HG03558 (cell line): ENCODE data around the gene CLPSL2.

Source experiments
- ATAC-seq: cut with Tn5 transposase; IDR thresholded peaks from one replicate; pipeline ENCODE4 v1.9.1; 2021; ENCODE audit warnings: moderate number of reproducible peaks; ENCODE audit not compliant: unreplicated experiment; ENCODE audit errors: extremely low read depth

CLPSL2 gene

DNA sequence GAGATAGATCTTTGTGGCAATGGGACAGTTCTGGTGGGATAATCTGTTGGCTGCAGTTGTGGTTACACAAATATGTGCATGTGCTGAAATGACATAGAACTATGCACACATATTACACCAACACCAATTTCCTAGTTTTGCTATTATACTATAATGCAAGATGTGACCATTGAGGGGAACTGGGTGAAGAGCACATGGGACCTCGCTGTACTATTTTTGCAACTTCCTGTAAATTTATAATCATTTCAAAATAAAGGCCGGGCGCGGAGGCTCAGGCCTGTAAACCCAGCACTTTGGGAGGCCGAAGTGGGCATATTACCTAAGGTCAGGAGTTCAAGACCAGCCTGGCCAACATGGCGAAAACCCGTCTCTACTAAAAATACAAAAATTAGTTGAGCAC is 30.9 kb upstream of the CLPSL2 start:
- ATAC-seq: no peak

DNA sequence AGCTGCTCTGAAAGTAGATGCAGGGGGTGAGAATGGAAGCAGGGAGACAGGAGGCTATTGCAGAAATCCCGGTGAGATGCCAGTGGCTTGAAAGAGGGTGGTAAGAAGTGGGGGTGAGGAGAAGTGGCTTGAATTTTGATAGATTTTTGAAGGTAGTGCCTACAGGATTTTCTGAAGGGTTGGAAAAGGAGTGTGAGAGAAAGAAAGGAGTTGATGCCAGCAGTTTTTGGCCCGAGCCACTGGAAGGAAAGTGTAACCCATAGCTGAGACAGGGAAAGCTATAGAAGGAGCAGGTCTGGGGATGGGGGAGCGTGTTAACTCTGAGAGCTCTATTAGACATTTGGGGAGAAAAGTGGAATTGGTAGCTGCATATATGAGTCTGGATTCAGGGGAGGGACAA is 29.9 kb upstream of the CLPSL2 start:
- no peak for ATAC-seq

DNA sequence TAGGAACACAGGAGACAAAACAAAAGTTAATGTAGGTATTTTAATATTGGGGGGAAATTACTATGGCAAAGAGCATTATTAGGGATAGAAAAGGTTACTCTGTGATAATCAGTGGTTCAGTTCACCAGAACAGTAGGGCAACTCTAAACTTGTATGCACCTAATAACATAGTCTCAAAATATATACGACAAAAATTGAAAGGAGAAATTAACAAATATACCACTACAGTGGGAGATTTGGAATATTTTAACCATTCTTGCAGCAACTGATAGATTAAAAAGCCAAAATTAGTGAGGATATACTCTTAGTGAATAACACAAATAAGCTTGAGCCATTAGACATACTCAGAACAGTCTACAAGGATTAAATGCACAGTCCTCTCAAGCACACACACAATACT is 28.5 kb upstream of the CLPSL2 start:
- ATAC-seq: no peak

DNA sequence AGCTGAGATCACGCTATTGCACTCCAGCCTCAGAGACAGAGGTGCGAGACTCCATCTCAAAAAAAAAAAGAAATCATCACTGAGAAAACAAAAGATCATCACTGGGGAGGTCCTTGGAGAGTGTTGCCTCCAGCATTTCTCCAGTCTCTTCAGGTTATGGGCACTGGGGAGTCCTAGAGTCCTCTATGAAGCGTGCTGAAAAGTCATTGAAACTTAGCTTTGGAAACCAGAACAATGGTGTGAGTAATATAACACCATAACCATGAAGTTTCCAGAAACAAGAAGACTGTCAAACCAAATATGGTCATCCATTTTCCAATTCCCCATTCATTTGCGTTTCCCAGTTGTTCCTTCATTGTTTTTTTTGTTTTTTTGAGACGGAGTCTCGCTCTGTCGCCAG is 25.8 kb upstream of the CLPSL2 start:
- ATAC-seq: no peak

DNA sequence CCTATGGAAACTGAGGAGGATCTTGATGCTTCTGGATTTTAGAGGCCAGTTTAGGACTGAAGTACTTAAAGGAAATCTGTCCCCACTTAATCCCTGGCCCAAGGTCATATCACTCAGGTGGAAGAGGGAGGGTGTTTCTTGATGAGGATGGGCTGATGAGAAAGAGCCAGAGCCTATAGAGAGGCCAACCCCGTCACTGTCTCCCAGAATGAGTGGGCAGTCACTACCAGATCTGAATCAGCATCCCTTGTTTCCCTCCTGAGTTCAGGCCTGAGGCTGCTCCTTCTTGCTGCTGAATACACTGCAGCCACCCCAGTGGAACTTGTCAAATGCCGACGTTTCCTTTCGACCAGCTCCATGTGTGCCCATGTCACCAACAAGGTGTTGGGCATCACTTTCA is 24.8 kb upstream of the CLPSL2 start:
- no peak for ATAC-seq

DNA sequence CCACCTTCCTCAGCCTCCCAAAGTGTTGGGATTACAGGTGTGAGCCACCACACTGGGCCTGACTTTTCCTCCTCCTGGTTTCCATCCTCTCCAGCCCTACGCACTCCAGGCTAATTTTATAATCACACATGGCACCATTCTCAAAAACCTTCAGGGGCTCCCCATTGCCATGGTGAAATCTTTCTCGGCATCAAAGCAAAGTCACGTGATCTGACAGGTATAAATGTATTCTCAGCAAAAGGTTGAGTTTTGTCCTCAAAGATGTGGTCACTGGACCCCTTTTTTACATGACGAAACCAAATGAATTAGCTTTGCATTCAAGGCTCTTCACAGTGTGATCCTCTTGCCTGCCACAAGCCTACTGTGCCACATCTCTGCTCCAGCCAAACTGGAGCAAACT is 24.1 kb upstream of the CLPSL2 start:
- no peak for ATAC-seq

DNA sequence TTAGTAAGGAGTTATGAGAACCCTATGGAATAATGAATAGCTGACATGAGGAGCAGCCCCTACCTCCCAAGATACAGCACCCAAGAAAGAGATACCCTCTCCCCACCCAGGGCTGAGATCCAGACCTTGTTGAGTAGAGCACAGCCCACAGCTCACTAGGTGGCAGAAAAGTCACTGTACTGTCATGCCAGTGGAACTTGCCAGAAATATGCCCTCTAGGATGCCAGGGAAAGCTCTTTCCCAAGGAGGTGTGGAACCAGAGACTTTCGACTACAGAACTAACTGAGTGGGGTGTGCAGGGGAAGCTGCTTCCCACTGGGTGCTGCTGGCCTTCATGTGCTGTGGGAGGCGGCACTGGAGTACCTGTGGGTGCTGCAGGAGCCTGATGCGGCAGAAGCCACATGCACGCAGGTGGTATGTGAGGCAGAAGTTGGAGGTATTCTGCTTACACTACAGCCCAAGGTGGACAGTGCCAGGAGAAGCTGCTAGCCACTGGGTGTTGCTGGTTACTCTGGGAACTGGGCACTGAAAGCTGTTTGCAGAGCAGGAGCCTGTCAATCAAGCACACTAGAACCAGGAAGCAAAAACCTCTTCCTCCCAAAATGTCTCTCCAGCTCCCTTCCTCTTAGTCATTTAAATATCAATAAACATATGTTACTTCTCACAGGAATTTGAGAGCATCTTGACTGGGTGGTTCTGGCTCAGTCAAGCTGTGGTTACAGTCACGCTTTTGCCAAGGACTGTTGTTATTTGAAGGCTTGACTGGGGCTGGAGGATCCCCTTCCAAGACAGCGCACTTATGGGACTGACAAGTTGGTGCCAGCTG is 21.7 kb upstream of the CLPSL2 start:
- ATAC-seq: no peak

DNA sequence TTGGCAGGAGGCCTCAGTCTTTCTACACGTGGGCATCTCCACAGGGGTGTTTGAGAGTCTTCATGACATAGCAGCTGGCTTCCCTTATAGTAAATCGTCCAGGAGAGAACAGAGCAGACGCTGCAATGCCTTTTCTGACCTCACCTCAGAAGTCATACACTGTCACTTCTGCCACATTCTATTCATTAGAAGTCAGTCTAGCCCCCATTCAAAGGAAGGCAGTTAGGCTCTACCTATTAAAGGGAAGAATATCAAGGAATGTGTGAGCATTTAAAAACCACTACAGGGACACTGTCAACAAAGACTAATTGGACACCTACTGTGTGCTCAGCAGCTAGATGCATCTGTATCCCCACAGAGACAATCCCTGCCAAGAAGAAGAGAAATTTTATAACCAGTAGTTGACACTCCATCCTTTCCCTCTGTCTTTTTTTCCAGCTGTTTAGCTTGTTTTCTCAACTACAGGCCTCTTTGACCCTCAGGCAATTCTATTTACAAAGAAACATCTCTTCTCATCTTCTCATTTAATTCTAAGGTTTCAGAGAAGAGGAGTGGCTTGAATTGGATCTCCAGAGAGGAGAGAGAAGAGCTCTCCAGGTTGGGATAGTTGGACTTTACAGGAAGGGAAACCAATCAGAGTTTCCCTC is 21.0 kb upstream of the CLPSL2 start:
- no peak for ATAC-seq

DNA sequence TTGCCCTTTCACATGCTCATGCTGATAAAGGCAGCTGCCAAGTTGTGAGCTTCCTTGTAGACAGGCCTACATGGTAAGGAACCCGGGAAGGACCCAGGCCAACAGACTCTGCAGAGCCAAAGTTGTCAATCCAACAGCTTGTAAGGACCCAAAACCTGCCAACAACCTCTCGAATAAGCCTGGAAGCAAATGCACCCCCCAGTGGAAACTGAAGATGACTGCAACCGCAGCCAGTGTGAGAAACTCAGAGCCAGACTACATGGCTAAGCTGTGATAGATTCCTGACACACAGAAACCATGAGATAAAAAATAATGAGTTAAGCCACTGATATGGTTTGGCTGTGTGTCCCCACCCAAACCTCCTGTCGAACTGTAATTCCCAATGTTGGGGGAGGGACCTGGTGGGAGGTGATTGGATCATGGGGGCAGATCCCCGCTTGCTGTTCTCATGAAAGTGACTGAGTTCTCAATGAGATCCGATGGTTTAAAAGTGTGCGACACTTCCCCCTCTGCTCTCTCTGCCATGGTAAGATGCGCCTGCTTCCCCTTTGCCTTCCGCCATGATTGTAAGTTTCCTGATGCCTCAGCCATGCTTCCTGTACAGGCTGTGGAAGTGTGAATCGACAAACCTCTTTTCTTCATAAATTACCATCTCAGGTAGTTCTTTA is 18.8 kb upstream of the CLPSL2 start:
- no peak for ATAC-seq

DNA sequence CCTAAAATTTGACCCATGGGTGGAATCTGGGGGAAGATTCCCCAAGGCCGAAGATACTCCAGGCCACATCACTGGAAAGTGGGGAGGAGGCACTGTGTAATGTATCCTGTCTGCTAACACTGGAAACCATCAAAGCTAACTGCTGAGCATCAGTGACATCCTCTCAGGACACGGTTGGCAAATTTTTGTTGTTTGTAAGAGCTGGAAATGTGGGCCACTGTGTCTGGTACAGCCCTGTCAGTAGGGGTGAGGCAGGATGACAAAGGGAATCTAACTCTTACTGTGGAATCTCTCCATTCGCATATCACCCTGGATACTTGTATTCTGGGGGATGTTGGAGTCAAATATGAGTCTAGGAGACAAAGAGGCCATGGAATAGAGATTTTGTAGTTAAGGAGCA is 17.0 kb upstream of the CLPSL2 start:
- ATAC-seq: no peak

DNA sequence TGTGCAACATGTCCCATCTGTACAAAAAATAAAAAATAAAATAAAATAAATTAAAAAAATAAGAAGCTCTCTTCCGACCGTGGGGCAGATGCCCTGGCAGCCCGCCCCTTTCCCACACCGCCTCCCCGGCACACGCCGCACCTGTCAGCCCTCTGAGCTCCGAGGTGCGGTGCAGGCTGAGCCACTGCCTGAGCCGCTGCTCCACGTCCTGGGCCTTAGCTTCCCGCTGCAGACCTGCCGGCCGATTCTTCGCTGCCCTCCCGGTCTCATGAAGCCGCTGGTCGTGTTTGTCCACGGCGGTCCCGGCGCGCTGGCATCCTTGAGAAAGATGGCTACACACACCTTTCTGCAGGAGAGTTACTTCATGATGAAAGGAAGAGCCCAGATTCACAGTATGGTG is 10.7 kb upstream of the CLPSL2 start:
- no peak for ATAC-seq

DNA sequence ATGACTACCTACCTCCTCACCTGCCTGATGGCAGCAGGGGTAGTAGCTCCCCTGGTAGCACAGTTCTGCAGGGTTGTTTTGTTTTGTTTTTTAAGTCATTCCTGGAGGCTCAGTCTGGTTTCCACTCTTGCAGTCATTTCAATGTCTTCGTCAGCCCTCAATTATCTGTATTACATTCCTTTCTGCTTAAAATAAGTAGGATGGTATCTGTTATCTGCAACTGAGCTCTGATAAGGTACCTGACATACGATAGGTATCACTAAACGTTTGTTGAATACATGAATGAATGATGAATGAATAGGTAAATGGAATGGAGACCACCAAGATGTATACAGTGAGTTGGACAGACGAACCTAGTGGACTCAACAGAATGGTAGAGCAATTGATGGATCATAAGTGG is 7.2 kb upstream of the CLPSL2 start:
- ATAC-seq: no peak

DNA sequence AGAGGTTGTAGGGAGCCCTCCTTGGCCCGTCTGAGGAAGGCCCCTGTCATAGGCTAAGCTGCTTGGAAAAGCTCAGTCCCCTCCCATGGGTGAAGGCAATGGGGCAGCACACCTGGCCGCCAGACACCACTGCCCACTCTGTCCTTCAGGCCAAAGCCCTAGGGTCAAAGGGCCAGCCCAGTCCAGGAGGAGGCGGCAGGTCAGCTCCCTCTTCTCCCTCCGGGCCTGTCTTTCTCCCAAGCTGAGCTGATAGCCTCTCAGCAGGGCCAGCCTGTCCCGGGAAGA is 5.1 kb upstream of the CLPSL2 start:
- ATAC-seq: no peak

DNA sequence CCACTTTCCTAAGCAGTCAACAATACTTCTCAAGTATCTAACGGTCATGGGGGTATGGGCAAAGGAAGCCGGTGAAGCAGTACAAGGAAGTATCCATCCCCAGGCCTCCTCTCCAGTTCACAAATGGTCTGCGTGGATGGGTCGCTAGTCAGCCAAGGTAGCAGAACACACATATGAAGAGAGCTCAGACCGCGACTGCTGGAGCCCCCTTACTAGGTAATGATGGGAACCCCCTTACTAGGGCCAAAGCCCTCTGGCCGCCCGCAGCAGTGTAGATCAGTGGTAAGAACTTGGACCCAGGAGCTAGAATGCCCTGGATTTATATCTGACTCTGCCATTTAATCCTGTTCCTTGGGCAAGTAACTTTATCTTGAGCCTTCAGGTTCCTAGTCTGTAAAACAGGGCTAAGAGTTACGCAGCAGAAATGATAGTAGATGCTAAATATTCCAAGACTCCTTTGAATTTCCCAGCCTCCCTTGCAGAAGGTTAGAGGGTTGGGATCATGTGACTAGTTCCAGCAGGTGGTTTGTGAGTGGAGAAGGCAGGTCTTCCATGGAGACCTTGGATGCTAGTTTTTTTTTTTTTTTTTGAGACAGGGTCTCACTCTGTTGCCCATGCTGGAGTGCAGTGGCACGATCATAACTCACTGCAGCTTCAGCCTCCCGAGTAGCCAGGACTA is 2.1 kb upstream of the CLPSL2 start:
- ATAC-seq: no peak

DNA sequence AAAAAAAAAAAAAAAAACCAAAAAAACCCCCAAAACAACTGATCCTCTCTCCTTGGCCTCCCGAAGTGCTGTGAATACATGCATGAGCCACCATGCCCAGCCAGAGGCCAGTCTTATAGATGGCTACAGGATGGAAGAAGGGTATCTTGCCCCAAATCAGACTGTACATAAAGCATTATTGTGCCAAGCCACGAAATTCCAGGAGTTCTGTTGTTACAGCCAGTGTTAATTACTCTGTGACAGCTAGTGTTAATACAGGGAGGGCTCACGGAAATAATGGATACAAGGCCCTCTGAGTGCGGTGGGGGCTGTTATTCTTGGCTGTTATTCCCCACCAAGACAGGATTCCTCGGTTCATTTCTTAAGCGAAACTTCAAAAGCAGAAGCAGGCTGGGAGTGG is 1.4 kb upstream of the CLPSL2 start:
- no peak for ATAC-seq

DNA sequence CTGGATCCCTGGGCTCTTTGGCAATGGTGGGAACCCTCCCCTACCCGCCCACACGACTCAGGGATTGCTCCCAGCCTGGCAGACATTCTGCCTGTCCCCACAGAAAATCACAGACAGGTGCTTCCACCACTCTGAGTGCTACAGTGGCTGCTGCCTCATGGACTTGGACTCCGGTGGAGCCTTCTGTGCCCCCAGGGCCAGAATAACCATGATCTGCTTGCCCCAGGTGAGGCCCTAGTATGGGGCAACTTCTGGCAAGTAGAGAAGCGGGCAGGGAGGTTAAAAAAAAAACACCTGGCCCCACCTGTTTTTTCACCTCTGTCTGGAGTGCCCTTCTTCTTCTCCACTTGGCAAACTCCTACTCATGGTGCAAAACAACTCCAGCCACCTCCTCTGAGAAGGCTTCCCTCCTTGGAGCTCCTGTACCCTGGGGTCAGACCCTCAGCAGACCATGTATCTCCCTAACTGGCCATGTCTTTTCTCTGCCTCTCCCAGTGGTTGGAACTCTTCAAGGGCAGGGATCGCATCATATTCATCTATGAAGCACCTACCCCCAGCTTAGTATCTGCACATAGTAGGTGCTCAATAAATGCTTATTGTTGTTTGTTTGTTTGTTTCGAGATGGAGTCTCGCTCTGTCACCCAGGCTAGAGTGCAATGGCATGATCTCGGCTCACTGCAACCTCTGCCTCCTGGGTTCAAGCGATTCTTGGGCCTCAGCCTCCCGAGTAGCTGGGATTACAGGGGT is 1.1 kb downstream of the CLPSL2 start:
- ATAC-seq: no peak

DNA sequence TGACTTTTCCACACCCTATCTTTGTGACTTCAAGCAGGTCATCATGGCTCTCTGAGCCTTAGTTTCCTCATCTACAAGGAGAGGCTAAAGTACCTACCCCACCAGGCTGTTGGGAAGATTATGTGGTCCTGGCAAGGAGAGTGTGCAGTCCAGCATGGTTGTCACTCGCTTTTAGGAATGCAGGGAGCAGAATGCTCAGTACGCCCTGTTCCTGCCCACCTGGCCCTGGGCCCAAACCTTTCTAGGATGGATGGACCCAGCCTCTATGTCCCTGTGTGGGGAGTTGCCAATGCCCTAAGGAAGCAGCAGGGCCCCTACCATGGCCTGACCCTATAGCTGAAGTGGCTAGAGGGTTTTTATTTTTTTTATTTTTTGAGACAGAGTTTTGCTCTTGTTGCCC is 2.0 kb downstream of the CLPSL2 start:
- ATAC-seq: no peak

DNA sequence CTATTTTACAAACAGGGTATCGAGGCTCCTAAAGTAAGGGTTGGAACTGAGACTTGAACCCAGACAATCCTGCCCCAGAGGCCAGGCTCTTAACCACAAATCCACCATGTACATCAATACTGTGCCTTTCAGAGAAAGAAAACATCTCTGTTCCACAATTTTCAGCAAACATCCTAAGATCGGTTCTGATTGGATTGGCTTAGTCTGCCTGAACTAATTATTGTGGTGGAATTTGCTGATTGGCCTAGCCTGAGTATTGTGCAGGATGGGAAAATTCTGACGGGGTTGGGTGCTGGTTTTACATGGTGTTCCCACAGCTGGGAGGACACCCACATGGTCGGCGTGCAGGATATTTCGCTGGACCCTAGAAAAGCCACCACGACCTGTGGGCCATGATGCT is 4.3 kb downstream of the CLPSL2 start, which contains the start of gene CLPSL1:
Gene CLPSL1, plus strand, starts transcription at position 301 of the 400 bp plus-strand sequence. Its CDS starts 92 bp downstream, at position 393.
- no peak for ATAC-seq

DNA sequence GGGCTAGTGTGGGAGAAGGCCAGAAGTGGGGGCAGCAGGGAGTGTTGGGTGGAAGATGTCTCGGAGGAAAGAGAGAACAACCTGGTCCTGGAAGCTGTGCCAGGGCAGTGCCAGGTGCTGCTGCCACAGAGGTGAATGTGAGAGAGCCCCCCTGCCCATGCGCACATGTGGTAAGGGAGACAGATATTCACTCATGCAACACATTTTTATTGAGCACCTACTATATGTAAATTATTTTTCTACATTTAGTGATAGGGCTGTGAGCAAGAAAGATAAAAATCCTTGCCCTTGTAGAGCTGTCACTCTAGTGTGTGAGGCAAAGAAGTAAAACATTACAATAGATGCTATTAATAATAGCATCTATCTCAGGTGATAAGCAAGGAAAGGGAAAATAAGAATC is 4.9 kb downstream of the CLPSL2 start:
- ATAC-seq: no peak

DNA sequence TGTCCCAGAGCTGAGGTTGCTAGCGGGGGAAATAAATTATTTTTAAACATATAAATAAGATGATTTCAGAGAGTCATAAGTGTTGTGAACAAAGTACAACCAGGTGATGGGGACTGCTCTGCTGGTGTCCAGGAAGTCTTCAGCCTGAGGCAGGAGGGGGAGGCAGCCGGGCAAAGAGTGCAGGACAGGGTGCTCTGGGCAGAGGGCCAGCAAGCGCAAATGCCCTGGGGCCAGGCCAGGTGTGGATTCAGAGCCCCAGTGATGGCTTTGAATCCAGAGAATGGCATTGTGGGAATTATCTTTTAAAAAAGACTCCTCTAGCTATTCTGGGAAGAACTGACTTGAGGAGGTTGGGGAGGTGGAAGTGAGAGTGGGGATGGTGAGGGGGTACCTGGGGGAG is 6.0 kb downstream of the CLPSL2 start:
- no peak for ATAC-seq
